Endothelial cell of umbilical vein (primary cell): ENCODE results near the gene ACADVL. TPM values are rescaled to one million over a fixed set of nuclear protein-coding genes. Genes with fewer than 3 reads are reported as not detected.
"Not testable (repeated sequence)": the region's sequence is repeated elsewhere in the genome, so short reads cannot be mapped to it uniquely, and the experiment has no call there.

ENCODE experiments used
- Bru-seq: library from RNA; stranded (reverse); fragments of 400-500 nt; gene quantifications from one replicate; lab custom pipeline; 2021; lab: Mats Ljungman, UMichigan
- BruChase-seq, 2 experiments: library from RNA; stranded (reverse); fragments of 400-500 nt; gene quantifications; one replicate each; lab custom pipeline; 2021; lab: Mats Ljungman, UMichigan
- BruUV-seq: library from RNA; stranded (reverse); fragments of 400-500 nt; replicated peaks from 2 replicates; lab custom pipeline; 2021; lab: Mats Ljungman, UMichigan
- CTCF ChIA-PET: fragments of 300-600, 350-600 bp; sonication (Branson Sonifier 250); formaldehyde crosslinking; loops from one replicate; lab custom pipeline; 2021; ENCODE audit warnings: antibody characterized with exemption, inconsistent platforms; lab: Charles Lee
- POLR2A ChIA-PET: fragments of 300-600, 350-600 bp; sonication (Branson Sonifier 250); formaldehyde crosslinking; loops from one replicate; lab custom pipeline; 2021; ENCODE audit warnings: antibody characterized with exemption, inconsistent platforms; lab: Charles Lee
- DNase-seq: peaks from one replicate; pipeline ENCODE4 v3.0.0-alpha.2; 2011; ENCODE audit warnings: low read depth, low spot score
- FAIRE-seq: peaks from 2 replicates; lab custom pipeline; 2011; peaks lifted over from hg19 to GRCh38; lab: Jason Lieb, UNC
- H2AFZ ChIP-seq: 2 replicates; pipeline ENCODE4 v1.6.0; 2012; ENCODE audit warnings: low read depth, low read length, control low read depth, inconsistent platforms
- H3K27ac ChIP-seq: 2 replicates; pipeline ENCODE4 v1.5.1; 2011; ENCODE audit warnings: low read depth, mild to moderate bottlenecking, control low read depth, low read length, moderate library complexity; ENCODE audit not compliant: insufficient read depth
- H3K27me3 ChIP-seq, 2 experiments: 2 replicates each; pipeline versions ENCODE4 v1.6.0 to v1.6.1; 2011; ENCODE audit warnings: low read length in 2 of 2, mixed read lengths in 1 of 2; ENCODE audit not compliant: control insufficient read depth in 2 of 2, insufficient read depth in 2 of 2
- H3K36me3 ChIP-seq, 2 experiments: 2 replicates in 1 of 2; 3 replicates in 1 of 2; pipeline ENCODE4 v1.5.1; 2011; ENCODE audit warnings: low read length in 2 of 2, mild to moderate bottlenecking in 1 of 2, moderate library complexity in 1 of 2; ENCODE audit not compliant: control insufficient read depth in 2 of 2, insufficient read depth in 2 of 2; ENCODE audit errors: extremely low read depth in 1 of 2
- H3K4me1 ChIP-seq: 3 replicates; pipeline ENCODE4 v1.5.1; 2011; ENCODE audit warnings: mild to moderate bottlenecking, low read length; ENCODE audit not compliant: control insufficient read depth, insufficient read depth; ENCODE audit errors: extremely low read depth
- H3K4me2 ChIP-seq: 2 replicates; pipeline ENCODE4 v1.6.1; 2011; ENCODE audit warnings: low read length, control low read depth, mixed read lengths; ENCODE audit not compliant: insufficient read depth
- H3K4me3 ChIP-seq, 3 experiments: fragments of 200-600 bp in 1 of 3; sonication (generic), shearing (Covaris generic) in 1 of 3; replicated peaks in 1 of 3; 2 replicates each; pipeline ENCODE4 v1.5.1; 2011 to 2016; ENCODE audit warnings: control low read depth in 3 of 3, low read length in 3 of 3, mild to moderate bottlenecking in 2 of 3, inconsistent platforms in 1 of 3, low read depth in 1 of 3, moderate library complexity in 1 of 3; ENCODE audit not compliant: insufficient read depth in 1 of 3
- H3K79me2 ChIP-seq: 2 replicates; pipeline ENCODE4 v1.6.0; 2012; ENCODE audit warnings: low read length, inconsistent platforms; ENCODE audit not compliant: control insufficient read depth, insufficient read depth
- H3K9ac ChIP-seq: replicated peaks from 2 replicates; pipeline ENCODE3; 2011; ENCODE audit warnings: low read length, control low read depth; ENCODE audit not compliant: insufficient read depth; ENCODE audit errors: extremely low read depth
- H3K9me1 ChIP-seq: replicated peaks from 3 replicates; pipeline ENCODE4 v1.6.0; 2011; ENCODE audit warnings: mild to moderate bottlenecking, low read length; ENCODE audit not compliant: control insufficient read depth, insufficient read depth; ENCODE audit errors: extremely low read depth
- H3K9me3 ChIP-seq: replicated peaks from 2 replicates; pipeline ENCODE4 v1.5.1; 2012; ENCODE audit warnings: low read length, inconsistent platforms; ENCODE audit not compliant: control insufficient read depth, insufficient read depth
- H4K20me1 ChIP-seq: replicated peaks from 2 replicates; pipeline ENCODE3; 2011; ENCODE audit warnings: mild to moderate bottlenecking, low read length; ENCODE audit not compliant: control insufficient read depth, insufficient read depth; ENCODE audit errors: extremely low read depth
- CTCF ChIP-seq, 2 donors: IDR thresholded peaks; 1 replicate in 1 of 2; 2 replicates in 1 of 2; pipeline ENCODE4 v1.5.1; 2011; ENCODE audit warnings: low read length in 2 of 2, mild to moderate bottlenecking in 2 of 2, moderate library complexity in 2 of 2, control low read depth in 1 of 2, inconsistent platforms in 1 of 2, low read depth in 1 of 2; ENCODE audit not compliant: insufficient read depth in 1 of 2; ENCODE audit errors: extremely low read depth in 1 of 2
- EZH2 ChIP-seq: IDR thresholded peaks from 2 replicates; pipeline ENCODE4 v1.6.1; 2012; ENCODE audit warnings: borderline replicate concordance, low read depth, mild to moderate bottlenecking, moderate library complexity, low read length, inconsistent platforms; ENCODE audit not compliant: severe bottlenecking
- FOS ChIP-seq: IDR thresholded peaks from 2 replicates; pipeline ENCODE4 v1.6.1; 2011; ENCODE audit warnings: mild to moderate bottlenecking, low read length, moderate library complexity, borderline replicate concordance; ENCODE audit not compliant: insufficient read depth
- GATA2 ChIP-seq: IDR thresholded peaks from 2 replicates; pipeline ENCODE4 v1.7.0; 2011; ENCODE audit warnings: low read depth, mild to moderate bottlenecking, moderate library complexity, mixed read lengths, low read length; ENCODE audit not compliant: insufficient read length, insufficient read depth
- JUN ChIP-seq: IDR thresholded peaks from 2 replicates; pipeline ENCODE4 v1.6.1; 2011; ENCODE audit warnings: borderline replicate concordance, low read depth; ENCODE audit not compliant: insufficient read length, insufficient read depth
- MAX ChIP-seq: IDR thresholded peaks from 2 replicates; pipeline ENCODE4 v1.6.1; 2011; ENCODE audit not compliant: insufficient read depth, insufficient read length
- MYC ChIP-seq: IDR thresholded peaks from one replicate; pipeline ENCODE4 v1.6.1; 2011; ENCODE audit warnings: mild to moderate bottlenecking, low read depth, low read length
- POLR2A ChIP-seq: IDR thresholded peaks from 2 replicates; pipeline ENCODE4 v1.6.1; 2012; ENCODE audit warnings: low read depth, mild to moderate bottlenecking, control low read depth, low read length
- POLR2AphosphoS5 ChIP-seq: IDR thresholded peaks from 2 replicates; pipeline ENCODE4 v1.6.1; 2012; ENCODE audit warnings: low read depth, mild to moderate bottlenecking, control low read depth, low read length, moderate library complexity; ENCODE audit not compliant: insufficient read depth
- dilution Hi-C: fragments of 300-500 bp; cut with MboI; formaldehyde crosslinking; loops from one replicate; pipeline ENCODE4 v1.15.0; 2019; ENCODE audit warnings: low sequenced_read_pairs; ENCODE audit not compliant: extremely low pct_ligation_motif_present
- intact Hi-C: fragments of 100-400 bp; cut with micrococcal nuclease; formaldehyde crosslinking; loops from one replicate; pipeline ENCODE4 v1.10.0; 2022
- long read RNA-seq: library from polyadenylated mRNA; stranded (forward); transcript quantifications from one replicate; pipeline ENCODE4 v2.0.0, GENCODE V29; 2021
- polyA minus RNA-seq, 3 experiments: library from RNA; depleted of rRNA, polyadenylated mRNA; stranded (reverse); fragments of >200 nt; gene quantifications; 1 replicate in 1 of 3; 2 replicates in 2 of 3; pipeline ENCODE4 v1.2.3, GENCODE V29; 2011
- polyA plus RNA-seq, 4 experiments: library from polyadenylated mRNA; depleted of rRNA in 3 of 4; stranded (reverse) in 3 of 4; unstranded in 1 of 4; fragments of >200 nt; gene quantifications; 2 replicates each; pipeline versions ENCODE4 v1.2.1 to v1.2.3, GENCODE V29; 2011 to 2012; ENCODE audit warnings: missing spikeins in 1 of 4
- total RNA-seq: library from RNA; stranded (reverse); gene quantifications from 2 replicates; pipeline ENCODE4 v1.2.3, GENCODE V29; 2021

Gene ACADVL
- total RNA-seq: 300 and 308 TPM in 2 replicates
- polyA plus RNA-seq: 376 and 423 TPM in 2 replicates
- 129 and 183 TPM in 2 replicates for polyA plus RNA-seq (2011; cell fraction: cytosol; rRNA removed)
- 3,752 and 4,902 TPM in 2 replicates for polyA plus RNA-seq (2011; cell fraction: nucleus; rRNA removed)
- 393 and 504 TPM in 2 replicates for polyA plus RNA-seq (2012)
- polyA minus RNA-seq: 202 and 203 TPM in 2 replicates
- 186 TPM for polyA minus RNA-seq (2011; cell fraction: cytosol; rRNA and poly(A)+ RNA removed)
- 279 and 285 TPM in 2 replicates for polyA minus RNA-seq (2011; cell fraction: nucleus; rRNA and poly(A)+ RNA removed)
- Bru-seq, nascent RNA: percentile 57 among the genes with signal in this experiment
- percentile 91 among the genes with signal in this experiment for BruChase-seq, experiment 1, labeled RNA remaining after a 6-hour chase
- percentile 84 among the genes with signal in this experiment for BruChase-seq, experiment 2, labeled RNA remaining after a 2-hour chase
- long read RNA-seq, transcript ACADVL-203 (20 exons, 2,323 nt): major isoform, 292 of 527 reads
- long read RNA-seq, transcript ACADVL-201 (19 exons, 2,352 nt): minor isoform, 8 of 527 reads
- long read RNA-seq, partial matches to known transcripts: 36 of 527 reads
- long read RNA-seq, other reads (novel, unspliced or antisense): 176 of 527 reads

GRCh38 chr17:7219812-7220592 is at the start of gene ACADVL, which contains the start of gene DLG4:
TSS of gene ACADVL (plus strand) at chr17:7219938. CDS start at chr17:7219985, 47 bp downstream.
TSS of gene DLG4 (minus strand) at chr17:7219836.
- Histone ChIP-seq H3K9me1 (no peaks in the 10 kb centered on the region), H3K9me3 (no peaks in the 10 kb centered on the region), H3K79me2 (peaks cover 11% of the 10 kb centered on the region), H3K4me1 (peaks cover 29% of the 10 kb centered on the region), H3K9ac (peak within 1 kb of the TSS; percentile 72), H3K27me3 (no peaks in the 10 kb centered on the region), H3K4me3 (peak within 1 kb of the TSS; percentile 51 to 69 (median 61)), H3K36me3 (peaks cover 15 to 30% of the 10 kb centered on the region in 2 experiments), H4K20me1 (no peaks in the 10 kb centered on the region), H3K27ac (peak within 1 kb of the TSS; percentile 71), H2AFZ (peak within 1 kb of the TSS; percentile 46), H3K4me2 (peak within 1 kb of the TSS; percentile 65)
- dilution Hi-C loops: no loop called here
- peak; percentile 85 for FAIRE-seq
- CTCF ChIA-PET: interaction anchor here (0.6 to 4.5 kb wide), 17 partner anchors 10 to 174 kb away, joined by 3 to 94 read pairs (median 4); partner anchors contain the start of genes DVL2, GABARAP, GPS2 and PHF23
- intact Hi-C loops: loop anchor here (1.0 to 2.0 kb wide), 3 partner anchors 19 to 43 kb away; partner anchors contain the start of gene PHF23
- DNase-seq: peak; percentile 85
- POLR2A ChIA-PET: interaction anchor here (0.8 to 1.3 kb wide), 2 partner anchors 13 to 174 kb away, joined by 3 to 6 read pairs; no protein-coding TSS in a partner anchor
- BruUV-seq: TSS peak; percentile 19
- no peak for TF ChIP-seq EZH2
- peak; percentile 93 for TF ChIP-seq POLR2AphosphoS5
- TF ChIP-seq JUN: no peak
- peak; percentile 83 for TF ChIP-seq POLR2A
- peak; percentile 3 for TF ChIP-seq MYC
- TF ChIP-seq MAX: peak; percentile 30
- TF ChIP-seq FOS: peak; percentile 88
- no peak for TF ChIP-seq CTCF (IDR thresholded peaks at IDR 0.05; ENCODE audit: extremely low read depth in 1 of 2, insufficient read depth in 1 of 2, low read depth in 1 of 2, low read length in 2 of 2)
- no peak for TF ChIP-seq GATA2

GRCh38 chr17:7172522-7173191 is 47.1 kb upstream of the ACADVL start:
- H3K4me3 ChIP-seq, H3K36me3 ChIP-seq, H3K79me2 ChIP-seq, H4K20me1 ChIP-seq, H3K9me1 ChIP-seq, H3K4me2 ChIP-seq, DNase-seq, dilution Hi-C loops, H3K9me3 ChIP-seq, POLR2A ChIA-PET, BruUV-seq, H3K27me3 ChIP-seq, H3K27ac ChIP-seq, intact Hi-C loops, H3K4me1 ChIP-seq, H3K9ac ChIP-seq, H2AFZ ChIP-seq: not testable (repeated sequence)
- CTCF ChIA-PET: interaction anchor here (1.9 kb wide), 2 partner anchors 36 to 127 kb away, joined by 12 to 27 read pairs; no protein-coding TSS in a partner anchor
- FAIRE-seq: peak; percentile 43
